DND-41 (cell line): ENCODE measurements around the gene RBMS3.
A peak's percentile ranks its signal among the peaks of the same experiment; 100 is the strongest.

Experiments
- ATAC-seq: fragments of 200-7000 bp; cut with Tn5 transposase; 3 replicates; pipeline ENCODE4 v1.9.1; 2021; ENCODE audit warnings: low read depth; ENCODE audit not compliant: insufficient read depth
- DNase-seq: peaks from one replicate; pipeline ENCODE4 v3.0.0-alpha.2; 2020
- H2AFZ ChIP-seq: 2 replicates; pipeline ENCODE4 v1.6.0; 2012; ENCODE audit warnings: low read depth, low read length
- H3K27ac ChIP-seq: 2 replicates; pipeline ENCODE4 v1.5.1; 2012; ENCODE audit warnings: low read length, inconsistent platforms
- H3K27me3 ChIP-seq: fragments of 200-600 bp; sonication (generic); 2 replicates; pipeline ENCODE4 v1.6.0; 2012; ENCODE audit warnings: low read length, mild to moderate bottlenecking, inconsistent platforms; ENCODE audit not compliant: insufficient read depth, poor library complexity
- H3K36me3 ChIP-seq: 2 replicates; pipeline ENCODE4 v1.5.1; 2012; ENCODE audit warnings: low read length, inconsistent platforms; ENCODE audit not compliant: insufficient read depth
- H3K4me1 ChIP-seq: 2 replicates; pipeline ENCODE4 v1.5.1; 2012; ENCODE audit warnings: mild to moderate bottlenecking, low read length; ENCODE audit not compliant: insufficient read depth
- H3K4me2 ChIP-seq: 2 replicates; pipeline ENCODE4 v1.6.0; 2012; ENCODE audit warnings: mild to moderate bottlenecking, moderate library complexity, low read length, inconsistent platforms; ENCODE audit not compliant: insufficient read depth
- H3K4me3 ChIP-seq, 2 experiments: fragments of 200-600 bp in 1 of 2; shearing (Covaris generic) in 1 of 2; 2 replicates each; pipeline ENCODE4 v1.5.1; 2012 to 2016; ENCODE audit warnings: inconsistent platforms in 2 of 2, low read length in 2 of 2, mild to moderate bottlenecking in 2 of 2, low read depth in 1 of 2, moderate library complexity in 1 of 2
- H3K79me2 ChIP-seq: 2 replicates; pipeline ENCODE4 v1.6.0; 2012; ENCODE audit warnings: low read length, inconsistent platforms; ENCODE audit not compliant: insufficient read depth
- H3K9ac ChIP-seq: 2 replicates; pipeline ENCODE4 v1.6.0; 2012; ENCODE audit warnings: low read depth, mild to moderate bottlenecking, inconsistent platforms, low read length, moderate library complexity
- H3K9me3 ChIP-seq: 2 replicates; pipeline ENCODE4 v1.5.1; 2012; ENCODE audit warnings: low read length, moderate library complexity, mild to moderate bottlenecking, inconsistent platforms; ENCODE audit not compliant: insufficient read depth, severe bottlenecking
- H4K20me1 ChIP-seq: 2 replicates; pipeline ENCODE4 v1.6.0; 2012; ENCODE audit warnings: low read length; ENCODE audit not compliant: insufficient read depth
- CTCF ChIP-seq: IDR thresholded peaks from 2 replicates; pipeline ENCODE4 v1.5.1; 2012; ENCODE audit warnings: borderline replicate concordance, low read length, moderate library complexity, mild to moderate bottlenecking; ENCODE audit not compliant: poor library complexity, severe bottlenecking; ENCODE audit errors: extremely low read depth
- EZH2 ChIP-seq: IDR thresholded peaks from 3 replicates; pipeline ENCODE4 v1.6.1; 2012; ENCODE audit warnings: borderline replicate concordance, low read depth, mild to moderate bottlenecking, moderate library complexity, low read length, inconsistent platforms; ENCODE audit not compliant: severe bottlenecking

RBMS3 gene

DNA sequence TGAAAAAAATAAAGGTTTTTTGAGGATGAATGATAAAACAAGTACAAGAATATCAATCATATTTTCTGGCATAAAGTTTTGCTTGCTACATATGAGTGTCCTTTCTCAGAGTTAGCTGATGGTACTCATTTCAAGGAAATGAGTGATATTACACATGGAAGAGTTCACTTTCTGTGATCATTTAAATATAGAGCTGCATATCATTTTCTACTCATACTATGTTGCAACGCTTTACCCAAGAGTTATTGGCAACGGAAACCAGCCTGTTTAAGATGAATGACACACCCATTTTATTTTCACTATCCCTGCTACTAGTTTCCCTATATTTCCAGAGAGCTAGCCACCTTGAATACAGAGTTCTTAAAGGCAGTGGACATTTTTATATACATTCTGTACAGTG is 35.4 kb upstream of the RBMS3 start:
- no peaks in the 10 kb centered on the region for H3K9me3 ChIP-seq
- TF ChIP-seq CTCF (no peak), EZH2 (no peak)
- no peaks in the 10 kb centered on the region for H3K79me2 ChIP-seq
- H4K20me1 ChIP-seq: no peaks in the 10 kb centered on the region
- no peaks in the 10 kb centered on the region for H3K4me1 ChIP-seq
- no peak overlapping the region for H3K9ac ChIP-seq
- no peak overlapping the region for H3K4me2 ChIP-seq
- H2AFZ ChIP-seq: no peak overlapping the region
- DNase-seq (no peak), ATAC-seq (no peak)
- H3K27ac ChIP-seq: no peak overlapping the region
- H3K4me3 ChIP-seq: no peak overlapping the region
- H3K27me3 ChIP-seq: no peaks in the 10 kb centered on the region
- H3K36me3 ChIP-seq: no peaks in the 10 kb centered on the region

DNA sequence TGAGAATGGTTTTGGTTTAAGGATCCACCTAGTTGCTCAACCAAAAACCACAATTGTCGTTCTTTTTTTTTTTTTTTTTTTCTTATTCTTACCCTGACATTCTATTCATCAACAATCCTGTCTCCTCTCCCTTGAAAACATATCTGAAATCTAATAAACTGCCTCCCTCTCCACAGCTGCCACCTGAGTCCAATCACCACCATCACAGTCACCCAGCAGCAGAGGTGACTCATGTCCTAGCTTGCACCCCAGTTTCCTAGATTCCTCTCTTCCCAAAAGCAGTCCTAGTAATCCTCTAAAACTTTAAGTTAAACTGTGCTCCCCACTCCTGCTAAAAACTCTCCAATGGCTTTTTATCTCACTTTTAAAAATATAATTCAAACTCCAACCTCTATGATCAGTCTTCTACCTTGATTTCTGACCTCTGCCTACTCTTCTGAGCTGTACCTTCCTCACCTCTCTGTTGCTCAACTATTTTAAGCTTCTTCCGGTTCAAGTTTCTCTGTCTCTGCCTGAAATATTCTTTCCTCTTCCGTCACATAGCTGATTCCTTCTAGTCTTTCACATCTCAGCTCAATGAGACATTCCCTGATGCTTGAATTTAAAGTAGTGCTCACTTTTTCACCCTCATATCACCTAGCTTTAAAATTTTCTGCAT is 33.7 kb upstream of the RBMS3 start:
- TF ChIP-seq EZH2 (no peak), CTCF (no peak)
- no peaks in the 10 kb centered on the region for H3K4me1 ChIP-seq
- H3K9me3 ChIP-seq: no peaks in the 10 kb centered on the region
- no peaks in the 10 kb centered on the region for H3K36me3 ChIP-seq
- no peaks in the 10 kb centered on the region for H3K79me2 ChIP-seq
- no peak overlapping the region for H3K4me2 ChIP-seq
- no peaks in the 10 kb centered on the region for H3K27me3 ChIP-seq
- no peak overlapping the region for H3K9ac ChIP-seq
- no peak for DNase-seq
- H3K27ac ChIP-seq: no peak overlapping the region
- H4K20me1 ChIP-seq: no peaks in the 10 kb centered on the region
- H3K4me3 ChIP-seq: no peak overlapping the region
- no peak overlapping the region for H2AFZ ChIP-seq
- peak; percentile 24; the same call in 1 of the 3 replicates for ATAC-seq

GRCh38 chr3:29249829-29250345 is 31.0 kb upstream of the RBMS3 start:
- H3K36me3 ChIP-seq: no peaks in the 10 kb centered on the region
- H3K4me1 ChIP-seq: no peaks in the 10 kb centered on the region
- H3K27ac ChIP-seq: no peak overlapping the region
- H3K27me3 ChIP-seq: no peaks in the 10 kb centered on the region
- no peak overlapping the region for H2AFZ ChIP-seq
- H3K9me3 ChIP-seq: no peaks in the 10 kb centered on the region
- no peaks in the 10 kb centered on the region for H4K20me1 ChIP-seq
- no peak for ATAC-seq
- H3K4me2 ChIP-seq: no peak overlapping the region
- no peak overlapping the region for H3K9ac ChIP-seq
- no peak overlapping the region for H3K4me3 ChIP-seq
- TF ChIP-seq CTCF: no peak
- no peak for TF ChIP-seq EZH2
- no peak for DNase-seq
- H3K79me2 ChIP-seq: no peaks in the 10 kb centered on the region
